ENCODE results near the gene SARS2. TPM values are rescaled to one million over a fixed set of nuclear protein-coding genes. Genes with fewer than 3 reads are reported as not detected.

Gene SARS2
- 7.8 and 8.2 TPM in 2 replicates for total RNA-seq

GRCh38 chr19:38929929-38930775, at the start of gene SARS2:
Gene SARS2 (minus strand): TSS chr19:38930763. CDS start chr19:38930736, 27 bp downstream.

GRCh38 chr19:38975214-38975860, 44.8 kb upstream of the SARS2 start, which contains the start of gene FBXO17:
Gene FBXO17 (minus strand): TSS chr19:38975742. CDS start chr19:38950319, 25,423 bp downstream.

GRCh38 chr19:38930776-38931520, 385 bp upstream of the SARS2 start, which contains the start of gene MRPS12:
Gene MRPS12 (plus strand): TSS chr19:38930944. CDS start chr19:38931295, 351 bp downstream.

DNA sequence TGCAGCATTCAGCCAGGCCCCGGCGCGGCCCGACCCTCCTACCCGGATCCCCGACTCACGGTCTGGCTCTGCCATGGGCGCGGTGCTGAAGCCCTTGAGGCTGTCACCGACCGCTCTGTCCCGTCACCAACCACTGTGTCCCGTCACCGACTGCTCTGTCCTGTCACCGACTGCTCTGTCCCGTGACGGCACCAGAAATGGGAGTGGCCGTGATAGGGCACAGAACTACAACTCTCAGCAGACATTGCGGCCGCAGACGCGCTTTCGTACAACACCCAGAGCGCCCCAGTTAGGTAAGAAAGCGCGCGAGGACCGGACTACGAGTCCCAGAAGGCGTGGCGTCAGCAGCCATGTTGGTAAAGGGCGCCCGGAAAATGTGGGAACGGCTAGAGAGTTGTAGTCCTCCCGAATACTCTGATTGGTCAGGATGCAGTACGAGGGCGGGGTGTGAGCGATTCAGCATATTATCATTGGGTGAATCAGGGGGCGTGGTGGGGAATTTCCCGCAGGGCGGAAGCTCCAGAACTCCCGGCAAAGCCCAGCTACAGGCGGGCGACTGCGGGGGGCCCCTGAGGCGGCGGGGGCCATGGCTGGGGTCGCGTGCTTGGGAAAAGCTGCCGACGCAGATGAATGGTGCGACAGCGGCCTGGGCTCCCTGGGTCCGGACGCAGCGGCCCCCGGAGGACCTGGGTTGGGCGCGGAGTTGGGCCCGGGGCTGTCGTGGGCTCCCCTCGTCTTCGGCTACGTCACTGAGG, 30.9 kb downstream of the SARS2 start, which contains the start of the genes NFKBIB and SIRT2:
Gene NFKBIB, plus strand, starts transcription at position 523 of the 755 bp plus-strand sequence. Its CDS starts 64 bp downstream, at position 587.
Gene SIRT2, minus strand, starts transcription at position 172 of the 755 bp plus-strand sequence. Its CDS starts 97 bp downstream, at position 75.

DNA sequence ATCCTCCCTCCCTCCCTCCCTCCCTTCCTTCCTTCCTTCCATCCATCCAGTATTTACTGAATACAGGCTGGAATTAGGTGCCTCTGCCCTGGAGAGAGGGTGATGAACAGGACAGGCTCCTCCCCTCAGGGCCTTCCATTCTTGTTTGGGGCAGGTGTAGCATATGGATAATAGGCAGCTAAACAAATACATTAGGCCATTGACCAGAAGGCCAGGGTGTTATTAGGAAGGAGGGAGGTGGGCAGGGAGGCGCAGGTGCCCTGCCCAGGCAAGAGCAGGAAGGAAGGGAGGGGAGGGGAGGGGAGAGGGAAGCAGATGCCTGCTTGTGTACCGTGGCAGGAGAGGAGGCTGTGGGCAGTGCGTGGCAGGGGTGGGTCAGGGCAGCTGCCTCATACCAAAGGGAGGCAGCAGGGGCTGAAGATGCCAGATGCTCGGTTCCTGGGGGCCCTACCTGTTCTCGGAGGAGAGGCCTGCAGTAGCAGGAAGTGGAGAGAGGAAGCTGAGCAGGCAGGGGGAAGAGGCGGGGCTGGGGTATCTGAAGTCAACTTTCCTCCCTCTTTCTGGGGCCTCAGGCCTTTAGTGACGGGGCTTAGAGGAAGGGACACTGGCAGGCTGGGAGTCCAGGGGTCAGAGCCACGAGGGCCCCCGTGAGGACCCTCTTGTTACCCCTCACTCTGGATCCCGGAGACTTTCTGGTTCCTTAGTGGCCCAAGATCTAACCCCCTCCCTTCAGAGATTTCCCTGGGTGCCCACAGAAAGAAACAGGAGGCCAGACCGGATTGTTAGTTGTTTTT, 52.6 kb downstream of the SARS2 start, which contains the start of gene RINL:
Gene RINL, minus strand, starts transcription at position 495 of the 794 bp plus-strand sequence. CDS start 1,533 bp downstream, outside the sequence.

Other genes starting within 250 kb of the SARS2 start
- gene CAPN12, start 186.3 kb downstream of the SARS2 start, total RNA-seq, result not detected in 2 replicates
- gene LGALS7, start 157.2 kb downstream of the SARS2 start, total RNA-seq, result 0.50 TPM in 1 of 2 replicates, not detected in the other
- not detected in 2 replicates for gene LGALS7B, start 141.6 kb downstream of the SARS2 start, total RNA-seq
- gene LGALS4, start 117.8 kb downstream of the SARS2 start, total RNA-seq, result not detected in 2 replicates
- gene ECH1, start 99.0 kb downstream of the SARS2 start, total RNA-seq, result 9.8 and 10.0 TPM in 2 replicates
- gene HNRNPL, start 80.8 kb downstream of the SARS2 start, total RNA-seq, result 215 and 236 TPM in 2 replicates
- gene RINL, start 52.5 kb downstream of the SARS2 start, total RNA-seq, result 0.66 and 0.68 TPM in 2 replicates
- gene SIRT2, start 31.1 kb downstream of the SARS2 start, total RNA-seq, result 40.4 and 50.4 TPM in 2 replicates
- gene NFKBIB, start 30.8 kb downstream of the SARS2 start, total RNA-seq, result 8.0 and 13.3 TPM in 2 replicates
- gene CCER2, start 18.6 kb downstream of the SARS2 start, total RNA-seq, result not detected in 2 replicates
- 21.0 and 33.7 TPM in 2 replicates for gene MRPS12, start 181 bp upstream of the SARS2 start, total RNA-seq
- 11.0 and 15.3 TPM in 2 replicates for gene FBXO17, start 45.0 kb upstream of the SARS2 start, total RNA-seq
- gene FBXO27, start 101.8 kb upstream of the SARS2 start, total RNA-seq, result 1.2 and 1.8 TPM in 2 replicates
- 0.12 TPM in 1 of 2 replicates, not detected in the other for gene ACP7, start 153.6 kb upstream of the SARS2 start, total RNA-seq
- gene PAK4, start 195.0 kb upstream of the SARS2 start, total RNA-seq, result 3.7 and 4.7 TPM in 2 replicates